HL-60 (cell line): ENCODE data around the gene ACOXL.

Experiments used
- DNase-seq, 2 experiments: peaks; one replicate each; pipeline ENCODE4 v3.0.0-alpha.2; 2010 to 2020; ENCODE audit warnings: low read depth in 1 of 2, low spot score in 1 of 2
- H3K27ac ChIP-seq: fragments of 250-450 bp; sonication (Bioruptor Pico); replicated peaks from 2 replicates; pipeline ENCODE4 v1.5.1; 2020; ENCODE audit warnings: mild to moderate bottlenecking, moderate library complexity
- H3K27me3 ChIP-seq: fragments of 250-450 bp; sonication (Bioruptor Pico); 2 replicates; pipeline ENCODE4 v1.5.1; 2021; ENCODE audit warnings: mild to moderate bottlenecking, moderate library complexity; ENCODE audit not compliant: insufficient read depth, poor library complexity, severe bottlenecking
- H3K4me3 ChIP-seq: replicated peaks from 2 replicates; pipeline ENCODE4 v1.5.1; 2011; ENCODE audit warnings: mild to moderate bottlenecking, control low read depth, low read length; ENCODE audit not compliant: insufficient read depth
- CTCF ChIP-seq: IDR thresholded peaks from one replicate; pipeline ENCODE4 v1.5.1; 2011; ENCODE audit warnings: low read length, control low read depth, inconsistent platforms; ENCODE audit not compliant: insufficient read depth
- GABPA ChIP-seq: IDR thresholded peaks from 2 replicates; pipeline ENCODE4 v1.6.1; 2012; ENCODE audit warnings: low read depth
- POLR2AphosphoS5 ChIP-seq: IDR thresholded peaks from 2 replicates; pipeline ENCODE4 v1.6.1; 2012; ENCODE audit warnings: low read depth
- REST ChIP-seq: IDR thresholded peaks from 2 replicates; pipeline ENCODE4 v1.6.1; 2012; ENCODE audit warnings: low read depth; ENCODE audit not compliant: insufficient replicate concordance
- SPI1 ChIP-seq: IDR thresholded peaks from 2 replicates; pipeline ENCODE4 v1.6.1; 2012; ENCODE audit warnings: low read depth, mild to moderate bottlenecking, borderline replicate concordance

Gene ACOXL

GRCh38 chr2:111154758-111155157, 422.4 kb downstream of the ACOXL start:
- Histone ChIP-seq H3K27me3 (no peaks in the 10 kb centered on the region), H3K27ac (no peak overlapping the region), H3K4me3 (no peak overlapping the region)
- TF ChIP-seq REST (no peak), GABPA (no peak), POLR2AphosphoS5 (no peak), SPI1 (no peak), CTCF (no peak)
- DNase-seq = no peak

GRCh38 chr2:111155610-111156009, 423.2 kb downstream of the ACOXL start:
- Histone ChIP-seq H3K27me3 (no peaks in the 10 kb centered on the region), H3K4me3 (no peak overlapping the region), H3K27ac (no peak overlapping the region)
- no peak for TF ChIP-seq CTCF
- TF ChIP-seq POLR2AphosphoS5 = no peak
- no peak for TF ChIP-seq GABPA
- TF ChIP-seq SPI1 = no peak
- TF ChIP-seq REST = no peak
- DNase-seq = no peak

GRCh38 chr2:111156529-111156928, 424.2 kb downstream of the ACOXL start:
- Histone ChIP-seq H3K4me3 (no peak overlapping the region), H3K27ac (no peak overlapping the region), H3K27me3 (no peaks in the 10 kb centered on the region)
- no peak for DNase-seq
- TF ChIP-seq POLR2AphosphoS5 (no peak), CTCF (no peak)

GRCh38 chr2:111157071-111157661, 424.8 kb downstream of the ACOXL start:
- Histone ChIP-seq H3K27me3 (no peaks in the 10 kb centered on the region), H3K4me3 (no peak overlapping the region), H3K27ac (no peak overlapping the region)
- TF ChIP-seq CTCF = no peak
- no peak for TF ChIP-seq GABPA
- no peak for DNase-seq
